ENCODE results near the gene IL22RA2. TPM values are rescaled to one million over a fixed set of nuclear protein-coding genes. Genes with fewer than 3 reads are reported as not detected.

IL22RA2 gene
- total and polyA plus RNA-seq, 2 of the 13 experiments (the other 11 are each of a cell fraction or from before 2014, with no cell fraction given), result not detected

DNA sequence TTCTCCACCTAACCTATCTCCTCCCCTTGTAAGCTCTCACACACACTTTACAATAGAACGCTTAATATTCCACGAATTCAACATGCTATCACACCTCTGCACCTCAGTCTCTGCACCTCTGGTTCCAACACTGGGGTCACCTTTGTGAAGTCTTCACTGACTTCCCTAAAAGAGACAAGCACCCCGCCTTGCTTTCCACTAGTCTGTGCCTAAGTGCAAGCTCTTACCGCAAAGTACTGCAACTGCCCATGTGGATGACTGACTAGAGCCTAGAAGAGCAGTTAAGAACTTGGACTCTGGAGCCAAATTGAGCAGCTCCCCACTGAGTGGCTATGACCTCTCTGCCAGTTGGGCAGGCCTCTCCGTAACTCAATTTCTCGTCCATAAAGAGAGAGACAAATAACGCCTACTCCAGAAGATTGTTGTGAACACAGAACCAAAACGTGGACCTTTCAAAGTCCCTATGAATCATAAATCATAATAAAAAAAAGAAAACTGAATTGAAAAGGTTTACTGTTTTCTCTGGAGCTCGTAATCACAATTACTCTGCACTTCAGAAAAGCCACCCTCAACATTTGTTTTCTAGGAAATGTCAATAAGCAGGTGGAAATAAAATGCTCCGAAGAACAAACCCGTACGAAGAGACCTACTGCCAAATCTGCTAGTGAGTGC is 44.5 kb upstream of the IL22RA2 start (continued):
- TF ChIP-seq, protein P1, sequence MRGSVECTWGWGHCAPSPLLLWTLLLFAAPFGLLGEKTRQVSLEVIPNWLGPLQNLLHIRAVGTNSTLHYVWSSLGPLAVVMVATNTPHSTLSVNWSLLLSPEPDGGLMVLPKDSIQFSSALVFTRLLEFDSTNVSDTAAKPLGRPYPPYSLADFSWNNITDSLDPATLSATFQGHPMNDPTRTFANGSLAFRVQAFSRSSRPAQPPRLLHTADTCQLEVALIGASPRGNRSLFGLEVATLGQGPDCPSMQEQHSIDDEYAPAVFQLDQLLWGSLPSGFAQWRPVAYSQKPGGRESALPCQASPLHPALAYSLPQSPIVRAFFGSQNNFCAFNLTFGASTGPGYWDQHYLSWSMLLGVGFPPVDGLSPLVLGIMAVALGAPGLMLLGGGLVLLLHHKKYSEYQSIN (CRISPR knock-in tag; IDR thresholded peaks at IDR 0.05; ENCODE audit: borderline replicate concordance), result 0 out of 2 replicates have a peak, but pooled peaks have one; percentile 14
- peak in 1 of 2 experiments; percentile 71; a peak in 2 of 4 replicates for TF ChIP-seq POLR2A (IDR thresholded peaks at IDR 0.05; ENCODE audit: insufficient read depth in 1 of 2, low read depth in 2 of 2, low read length in 2 of 2)

DNA sequence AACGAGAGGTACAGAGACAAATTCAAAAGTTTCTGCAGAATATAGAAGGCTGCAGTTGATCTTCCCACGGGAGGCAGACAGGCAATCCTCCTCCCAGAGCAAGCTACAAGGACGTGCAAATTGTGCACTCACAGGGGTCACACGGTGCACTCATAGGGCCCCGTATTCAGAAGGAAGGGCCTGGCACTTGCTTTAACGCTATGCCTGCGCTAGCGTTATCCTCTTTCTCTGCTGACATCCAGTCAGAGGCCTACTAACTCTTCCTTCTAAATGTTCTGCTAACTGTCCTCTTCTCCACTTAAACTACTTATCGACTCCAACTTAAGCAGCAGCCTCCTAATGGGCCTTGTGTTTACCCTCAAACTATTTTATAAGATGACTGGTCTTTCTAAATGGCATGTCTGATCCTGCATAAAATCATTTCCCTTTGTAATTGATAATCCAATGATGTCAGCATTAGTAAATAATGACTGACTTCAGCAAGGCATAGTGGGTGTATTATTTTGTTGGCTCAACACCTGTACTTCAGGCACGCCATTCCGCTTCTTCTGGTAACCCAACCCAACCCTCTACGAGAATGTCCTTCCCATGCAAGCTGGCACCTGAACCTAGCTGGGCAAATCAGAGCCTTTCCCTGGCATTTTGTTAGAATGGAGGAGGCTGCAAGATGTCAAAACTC is 43.6 kb upstream of the IL22RA2 start:
- Histone ChIP-seq H3K9me3 (ENCODE audit: low read length) (no peaks in the 10 kb centered on the region), H3K27ac (ENCODE audit: extremely low read length, insufficient read depth, low read length) (peak overlapping the region; percentile 88), H3K79me2 (ENCODE audit: insufficient read depth, low read length) (peaks cover 71% of the 10 kb centered on the region), H3K4me3 (replicated peaks in 1 of 3; ENCODE audit: insufficient read depth in 1 of 3, low read depth in 2 of 3, low read length in 3 of 3) (peak overlapping the region; percentile 87 to 93 (median 89)), H3K36me3 (replicated peaks in 1 of 2; ENCODE audit: control insufficient read depth in 1 of 2, insufficient read depth in 2 of 2, low read length in 2 of 2) (peaks cover 0 to 8% of the 10 kb centered on the region in 2 experiments; a peak in 2 of 5 replicates), H2AFZ (ENCODE audit: low read length) (no peak overlapping the region), H3K9ac (ENCODE audit: insufficient read depth, low read depth, low read length) (peak overlapping the region; percentile 92), H3K27me3 (ENCODE audit: control insufficient read depth in 1 of 2, insufficient read depth in 2 of 2, low read length in 2 of 2) (peaks cover 0 to 4% of the 10 kb centered on the region in 2 experiments; a peak in 1 of 5 replicates), H3K4me1 (ENCODE audit: insufficient read depth, low read length) (peaks cover 59% of the 10 kb centered on the region), H4K20me1 (ENCODE audit: insufficient read depth, low read length) (peaks cover 42% of the 10 kb centered on the region), H3K4me2 (ENCODE audit: low read depth, low read length) (peak overlapping the region; percentile 92)
- in situ Hi-C loops (cut with HindIII; ENCODE audit: extremely low pct_ligation_motif_present, low pct_unique_long_range_greater_than_20kb), result no loop called here
- peak; percentile 43 for DNase-seq (ENCODE audit: low spot score)
- 13% methylated on average over 12 of the region's 12 CpGs for WGBS (ENCODE audit: low lambda C conversion rate)
- FAIRE-seq, result peak; percentile 12
- ChIA-PET CTCF (ENCODE audit: low intra/inter-chr PET ratio, low total read pairs) (no interaction called here), POLR2A (interaction anchor here (0.8 to 1.5 kb wide), 5 partner anchors 20 to 136 kb away, joined by 3 to 5 read pairs (median 4); no protein-coding TSS in a partner anchor)
- ATAC-seq, result peak; percentile 21; the same call in 2 of the 3 replicates
- BruUV-seq (replicated peaks), result no TSS peak
- intact Hi-C loops (cut with micrococcal nuclease; ENCODE audit: unreplicated experiment), result loop anchor here (5.0 kb wide), 1 partner anchor 40 kb away; no protein-coding TSS in a partner anchor
- TF ChIP-seq ZNF749 (CRISPR knock-in tag; IDR thresholded peaks at IDR 0.05; ENCODE audit: borderline replicate concordance) (0 out of 2 replicates have a peak, but pooled peaks have one; percentile 26), MXD4 (CRISPR knock-in tag; IDR thresholded peaks at IDR 0.05) (no peak), SRSF1 (optimal IDR thresholded peaks at IDR 0.05; ENCODE audit: low read depth, low read length) (no peak), ZNF850 (CRISPR knock-in tag; conservative IDR thresholded peaks at IDR 0.05) (no peak), ZNF607 (CRISPR knock-in tag; IDR thresholded peaks at IDR 0.05; ENCODE audit: borderline replicate concordance) (0 out of 2 replicates have a peak, but pooled peaks have one; percentile 14), FLYWCH1 (CRISPR knock-in tag; IDR thresholded peaks at IDR 0.05) (no peak), SIN3A (IDR thresholded peaks at IDR 0.05; ENCODE audit: borderline replicate concordance, low read depth, low read length) (peak; percentile 17; the same call in 1 of the 2 replicates), ZNF33B (CRISPR knock-in tag; IDR thresholded peaks at IDR 0.05) (no peak), ZFP36 (IDR thresholded peaks at IDR 0.05; ENCODE audit: borderline replicate concordance, low read depth, low read length, partially characterized antibody) (no peak)
- TF ChIP-seq, protein P2, sequence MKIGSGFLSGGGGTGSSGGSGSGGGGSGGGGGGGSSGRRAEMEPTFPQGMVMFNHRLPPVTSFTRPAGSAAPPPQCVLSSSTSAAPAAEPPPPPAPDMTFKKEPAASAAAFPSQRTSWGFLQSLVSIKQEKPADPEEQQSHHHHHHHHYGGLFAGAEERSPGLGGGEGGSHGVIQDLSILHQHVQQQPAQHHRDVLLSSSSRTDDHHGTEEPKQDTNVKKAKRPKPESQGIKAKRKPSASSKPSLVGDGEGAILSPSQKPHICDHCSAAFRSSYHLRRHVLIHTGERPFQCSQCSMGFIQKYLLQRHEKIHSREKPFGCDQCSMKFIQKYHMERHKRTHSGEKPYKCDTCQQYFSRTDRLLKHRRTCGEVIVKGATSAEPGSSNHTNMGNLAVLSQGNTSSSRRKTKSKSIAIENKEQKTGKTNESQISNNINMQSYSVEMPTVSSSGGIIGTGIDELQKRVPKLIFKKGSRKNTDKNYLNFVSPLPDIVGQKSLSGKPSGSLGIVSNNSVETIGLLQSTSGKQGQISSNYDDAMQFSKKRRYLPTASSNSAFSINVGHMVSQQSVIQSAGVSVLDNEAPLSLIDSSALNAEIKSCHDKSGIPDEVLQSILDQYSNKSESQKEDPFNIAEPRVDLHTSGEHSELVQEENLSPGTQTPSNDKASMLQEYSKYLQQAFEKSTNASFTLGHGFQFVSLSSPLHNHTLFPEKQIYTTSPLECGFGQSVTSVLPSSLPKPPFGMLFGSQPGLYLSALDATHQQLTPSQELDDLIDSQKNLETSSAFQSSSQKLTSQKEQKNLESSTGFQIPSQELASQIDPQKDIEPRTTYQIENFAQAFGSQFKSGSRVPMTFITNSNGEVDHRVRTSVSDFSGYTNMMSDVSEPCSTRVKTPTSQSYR (CRISPR knock-in tag; IDR thresholded peaks at IDR 0.05; ENCODE audit: borderline replicate concordance), result no peak
- TF ChIP-seq, protein P3, sequence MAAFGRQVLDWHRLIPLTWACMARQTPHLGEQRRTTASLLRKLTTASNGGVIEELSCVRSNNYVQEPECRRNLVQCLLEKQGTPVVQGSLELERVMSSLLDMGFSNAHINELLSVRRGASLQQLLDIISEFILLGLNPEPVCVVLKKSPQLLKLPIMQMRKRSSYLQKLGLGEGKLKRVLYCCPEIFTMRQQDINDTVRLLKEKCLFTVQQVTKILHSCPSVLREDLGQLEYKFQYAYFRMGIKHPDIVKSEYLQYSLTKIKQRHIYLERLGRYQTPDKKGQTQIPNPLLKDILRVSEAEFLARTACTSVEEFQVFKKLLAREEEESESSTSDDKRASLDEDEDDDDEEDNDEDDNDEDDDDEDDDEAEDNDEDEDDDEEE (CRISPR knock-in tag; IDR thresholded peaks at IDR 0.05), result no peak

Data from HepG2 (cell line).